Measurements from ENCODE around the gene PRLR. TPM values are rescaled to one million over a fixed set of nuclear protein-coding genes. Genes with fewer than 3 reads are reported as not detected.

Gene PRLR
- total and polyA plus RNA-seq, 2 experiments from 2014 or later, result 0.31 to 2.2 TPM

- Histone ChIP-seq H2AFZ (no peak overlapping the region), H3K9me2 (ENCODE audit: insufficient read depth) (no peaks in the 10 kb centered on the region), H3K4me3 (no peak overlapping the region), H3K79me2 (replicated peaks; ENCODE audit: insufficient read depth) (no peaks in the 10 kb centered on the region), H3F3A (replicated peaks; ENCODE audit: low read depth) (no peaks in the 10 kb centered on the region), H3K27ac (ENCODE audit: low read depth) (no peak overlapping the region), H3K27me3 (ENCODE audit: insufficient read depth) (no peaks in the 10 kb centered on the region), H3K4me2 (no peak overlapping the region), H3K4me1 (ENCODE audit: insufficient read depth) (no peaks in the 10 kb centered on the region), H3K36me3 (ENCODE audit: insufficient read depth) (no peaks in the 10 kb centered on the region), H4K20me1 (replicated peaks; ENCODE audit: insufficient read depth) (no peaks in the 10 kb centered on the region)
- no peaks in the 10 kb centered on the region for H3K36me3 Mint-ChIP-seq (ENCODE audit: low read depth)
- no peaks in the 10 kb centered on the region for H3K9me3 Mint-ChIP-seq
- H3K4me1 Mint-ChIP-seq, result peaks cover 16% of the 10 kb centered on the region; the same call in 2 of the 3 replicates
- ATAC-seq, result no peak
- H3K27ac Mint-ChIP-seq, result no peak overlapping the region
- H3K27me3 Mint-ChIP-seq (ENCODE audit: insufficient read depth, low read depth, poor library complexity), result peaks cover 7% of the 10 kb centered on the region
- no peak for TF ChIP-seq ZNF462 (CRISPR knock-in tag; IDR thresholded peaks at IDR 0.05)
- no peak for TF ChIP-seq CREB1 (CRISPR knock-in tag; IDR thresholded peaks at IDR 0.05; ENCODE audit: low read depth)
- no peak for TF ChIP-seq EZH2phosphoT487 (IDR thresholded peaks at IDR 0.05; ENCODE audit: unreplicated experiment)
- TF ChIP-seq POLR2AphosphoS5 (IDR thresholded peaks at IDR 0.05; ENCODE audit: low read depth), result no peak
- TF ChIP-seq, protein P1, sequence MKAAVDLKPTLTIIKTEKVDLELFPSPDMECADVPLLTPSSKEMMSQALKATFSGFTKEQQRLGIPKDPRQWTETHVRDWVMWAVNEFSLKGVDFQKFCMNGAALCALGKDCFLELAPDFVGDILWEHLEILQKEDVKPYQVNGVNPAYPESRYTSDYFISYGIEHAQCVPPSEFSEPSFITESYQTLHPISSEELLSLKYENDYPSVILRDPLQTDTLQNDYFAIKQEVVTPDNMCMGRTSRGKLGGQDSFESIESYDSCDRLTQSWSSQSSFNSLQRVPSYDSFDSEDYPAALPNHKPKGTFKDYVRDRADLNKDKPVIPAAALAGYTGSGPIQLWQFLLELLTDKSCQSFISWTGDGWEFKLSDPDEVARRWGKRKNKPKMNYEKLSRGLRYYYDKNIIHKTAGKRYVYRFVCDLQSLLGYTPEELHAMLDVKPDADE (IDR thresholded peaks at IDR 0.05), result no peak
- TF ChIP-seq, protein P2, sequence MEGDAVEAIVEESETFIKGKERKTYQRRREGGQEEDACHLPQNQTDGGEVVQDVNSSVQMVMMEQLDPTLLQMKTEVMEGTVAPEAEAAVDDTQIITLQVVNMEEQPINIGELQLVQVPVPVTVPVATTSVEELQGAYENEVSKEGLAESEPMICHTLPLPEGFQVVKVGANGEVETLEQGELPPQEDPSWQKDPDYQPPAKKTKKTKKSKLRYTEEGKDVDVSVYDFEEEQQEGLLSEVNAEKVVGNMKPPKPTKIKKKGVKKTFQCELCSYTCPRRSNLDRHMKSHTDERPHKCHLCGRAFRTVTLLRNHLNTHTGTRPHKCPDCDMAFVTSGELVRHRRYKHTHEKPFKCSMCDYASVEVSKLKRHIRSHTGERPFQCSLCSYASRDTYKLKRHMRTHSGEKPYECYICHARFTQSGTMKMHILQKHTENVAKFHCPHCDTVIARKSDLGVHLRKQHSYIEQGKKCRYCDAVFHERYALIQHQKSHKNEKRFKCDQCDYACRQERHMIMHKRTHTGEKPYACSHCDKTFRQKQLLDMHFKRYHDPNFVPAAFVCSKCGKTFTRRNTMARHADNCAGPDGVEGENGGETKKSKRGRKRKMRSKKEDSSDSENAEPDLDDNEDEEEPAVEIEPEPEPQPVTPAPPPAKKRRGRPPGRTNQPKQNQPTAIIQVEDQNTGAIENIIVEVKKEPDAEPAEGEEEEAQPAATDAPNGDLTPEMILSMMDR (conservative IDR thresholded peaks at IDR 0.05; ENCODE audit: low read depth in 2 of 2), result no peak
- no peak for TF ChIP-seq ZNF331 (CRISPR knock-in tag; IDR thresholded peaks at IDR 0.05; ENCODE audit: low read depth)
- TF ChIP-seq, protein P3, sequence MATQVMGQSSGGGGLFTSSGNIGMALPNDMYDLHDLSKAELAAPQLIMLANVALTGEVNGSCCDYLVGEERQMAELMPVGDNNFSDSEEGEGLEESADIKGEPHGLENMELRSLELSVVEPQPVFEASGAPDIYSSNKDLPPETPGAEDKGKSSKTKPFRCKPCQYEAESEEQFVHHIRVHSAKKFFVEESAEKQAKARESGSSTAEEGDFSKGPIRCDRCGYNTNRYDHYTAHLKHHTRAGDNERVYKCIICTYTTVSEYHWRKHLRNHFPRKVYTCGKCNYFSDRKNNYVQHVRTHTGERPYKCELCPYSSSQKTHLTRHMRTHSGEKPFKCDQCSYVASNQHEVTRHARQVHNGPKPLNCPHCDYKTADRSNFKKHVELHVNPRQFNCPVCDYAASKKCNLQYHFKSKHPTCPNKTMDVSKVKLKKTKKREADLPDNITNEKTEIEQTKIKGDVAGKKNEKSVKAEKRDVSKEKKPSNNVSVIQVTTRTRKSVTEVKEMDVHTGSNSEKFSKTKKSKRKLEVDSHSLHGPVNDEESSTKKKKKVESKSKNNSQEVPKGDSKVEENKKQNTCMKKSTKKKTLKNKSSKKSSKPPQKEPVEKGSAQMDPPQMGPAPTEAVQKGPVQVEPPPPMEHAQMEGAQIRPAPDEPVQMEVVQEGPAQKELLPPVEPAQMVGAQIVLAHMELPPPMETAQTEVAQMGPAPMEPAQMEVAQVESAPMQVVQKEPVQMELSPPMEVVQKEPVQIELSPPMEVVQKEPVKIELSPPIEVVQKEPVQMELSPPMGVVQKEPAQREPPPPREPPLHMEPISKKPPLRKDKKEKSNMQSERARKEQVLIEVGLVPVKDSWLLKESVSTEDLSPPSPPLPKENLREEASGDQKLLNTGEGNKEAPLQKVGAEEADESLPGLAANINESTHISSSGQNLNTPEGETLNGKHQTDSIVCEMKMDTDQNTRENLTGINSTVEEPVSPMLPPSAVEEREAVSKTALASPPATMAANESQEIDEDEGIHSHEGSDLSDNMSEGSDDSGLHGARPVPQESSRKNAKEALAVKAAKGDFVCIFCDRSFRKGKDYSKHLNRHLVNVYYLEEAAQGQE (IDR thresholded peaks at IDR 0.05; ENCODE audit: unreplicated experiment), result no peak
- TF ChIP-seq ZNF114 (CRISPR knock-in tag; IDR thresholded peaks at IDR 0.05), result no peak
- no peak for TF ChIP-seq JUNB (IDR thresholded peaks at IDR 0.05; ENCODE audit: unreplicated experiment)
- no peak for TF ChIP-seq STAT1 (IDR thresholded peaks at IDR 0.05; ENCODE audit: unreplicated experiment)
- TF ChIP-seq EZH2 (IDR thresholded peaks at IDR 0.05; ENCODE audit: low read depth, unreplicated experiment), result no peak
- DNase-seq (ENCODE audit: low spot score), result no peak
- H3K4me3 Mint-ChIP-seq, result no peak overlapping the region
Observed at GRCh38 chr5:35183556-35183955, 46.7 kb downstream of the PRLR start.
